Measurements from ENCODE around the gene ZBED2. TPM values are rescaled to one million over a fixed set of nuclear protein-coding genes. Genes with fewer than 3 reads are reported as not detected.

ZBED2 gene
- total and polyA plus RNA-seq, 2 donors (not counting 1 experiment from before 2014, with no cell fraction given): 0.06 TPM; not detected in 1

DNA sequence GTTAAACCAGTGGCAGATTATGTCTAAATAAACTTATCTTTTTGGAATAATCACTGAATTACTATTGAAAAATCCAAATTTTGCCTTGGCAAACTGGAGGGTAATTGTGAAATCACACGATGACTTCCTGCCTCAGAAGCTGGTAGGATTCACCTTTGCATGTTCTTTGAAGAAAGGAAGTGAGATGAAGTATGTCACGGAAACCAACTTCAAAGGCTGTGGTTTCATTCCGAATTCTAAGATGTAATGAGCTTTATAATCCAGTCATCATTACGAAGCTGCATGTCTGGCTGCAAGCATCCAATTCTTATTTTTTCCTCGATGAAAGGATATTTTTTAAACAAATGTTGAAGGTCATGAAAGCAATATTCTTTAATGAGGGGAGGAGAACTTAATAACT, 15.0 kb upstream of the ZBED2 start:
- DNase-seq (ENCODE audit: low read depth in 2 of 2): peak in 1 of 2 donors; percentile 59
- Histone ChIP-seq H3K27me3 (ENCODE audit: control insufficient read depth, insufficient read depth, low read length) (no peaks in the 10 kb centered on the region), H4K20me1 (ENCODE audit: control insufficient read depth, extremely low read depth, insufficient read depth, low read length) (no peaks in the 10 kb centered on the region), H3K4me1 (ENCODE audit: control insufficient read depth, extremely low read depth, insufficient read depth, low read length) (no peaks in the 10 kb centered on the region), H3K9ac (ENCODE audit: insufficient read depth, low read length) (no peak overlapping the region), H3K4me2 (ENCODE audit: extremely low read depth, insufficient read depth, low read length) (no peak overlapping the region), H3K9me3 (ENCODE audit: control insufficient read depth, insufficient read depth, low read depth, low read length) (no peaks in the 10 kb centered on the region), H2AFZ (ENCODE audit: low read length) (no peak overlapping the region), H3K27ac (ENCODE audit: insufficient read depth, low read length) (no peak overlapping the region), H3K79me2 (ENCODE audit: control insufficient read depth, insufficient read depth, low read length) (no peaks in the 10 kb centered on the region), H3K4me3 (replicated peaks in 1 of 4; ENCODE audit: control extremely low read depth in 1 of 4, insufficient read depth in 1 of 4, low read depth in 3 of 4, low read length in 4 of 4) (no peak overlapping the region), H3K36me3 (ENCODE audit: control insufficient read depth, insufficient read depth, low read length) (no peaks in the 10 kb centered on the region)
- TF ChIP-seq EZH2 (IDR thresholded peaks at IDR 0.05; ENCODE audit: low read length, missing control alignments): no peak
- TF ChIP-seq, protein P1, sequence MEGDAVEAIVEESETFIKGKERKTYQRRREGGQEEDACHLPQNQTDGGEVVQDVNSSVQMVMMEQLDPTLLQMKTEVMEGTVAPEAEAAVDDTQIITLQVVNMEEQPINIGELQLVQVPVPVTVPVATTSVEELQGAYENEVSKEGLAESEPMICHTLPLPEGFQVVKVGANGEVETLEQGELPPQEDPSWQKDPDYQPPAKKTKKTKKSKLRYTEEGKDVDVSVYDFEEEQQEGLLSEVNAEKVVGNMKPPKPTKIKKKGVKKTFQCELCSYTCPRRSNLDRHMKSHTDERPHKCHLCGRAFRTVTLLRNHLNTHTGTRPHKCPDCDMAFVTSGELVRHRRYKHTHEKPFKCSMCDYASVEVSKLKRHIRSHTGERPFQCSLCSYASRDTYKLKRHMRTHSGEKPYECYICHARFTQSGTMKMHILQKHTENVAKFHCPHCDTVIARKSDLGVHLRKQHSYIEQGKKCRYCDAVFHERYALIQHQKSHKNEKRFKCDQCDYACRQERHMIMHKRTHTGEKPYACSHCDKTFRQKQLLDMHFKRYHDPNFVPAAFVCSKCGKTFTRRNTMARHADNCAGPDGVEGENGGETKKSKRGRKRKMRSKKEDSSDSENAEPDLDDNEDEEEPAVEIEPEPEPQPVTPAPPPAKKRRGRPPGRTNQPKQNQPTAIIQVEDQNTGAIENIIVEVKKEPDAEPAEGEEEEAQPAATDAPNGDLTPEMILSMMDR (conservative IDR thresholded peaks at IDR 0.05 in 1 of 2, IDR thresholded peaks at IDR 0.05 in 1 of 2; ENCODE audit: low read depth in 1 of 2, low read length in 2 of 2): no peak

DNA sequence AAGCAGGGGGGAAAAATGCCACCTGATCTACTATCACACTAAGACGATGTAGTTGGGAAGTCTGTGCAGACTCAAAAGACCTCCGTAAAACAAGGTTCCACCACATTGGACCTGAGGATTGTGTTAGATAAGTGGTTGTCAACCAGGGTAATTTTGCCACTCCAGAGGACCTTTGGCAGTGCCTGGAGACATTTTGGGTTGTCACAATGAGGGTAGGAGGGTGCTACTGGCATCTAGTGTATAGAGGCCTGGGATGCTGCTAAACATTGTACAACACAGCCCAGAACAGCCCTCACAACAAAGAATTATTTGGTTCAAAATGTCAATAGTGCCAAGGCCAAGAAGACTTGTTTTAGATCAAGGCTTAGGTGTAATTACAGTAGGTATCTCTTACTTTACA, 14.6 kb upstream of the ZBED2 start:
- Histone ChIP-seq H3K9me3 (ENCODE audit: control insufficient read depth, insufficient read depth, low read depth, low read length) (no peaks in the 10 kb centered on the region), H3K79me2 (ENCODE audit: control insufficient read depth, insufficient read depth, low read length) (no peaks in the 10 kb centered on the region), H3K36me3 (ENCODE audit: control insufficient read depth, insufficient read depth, low read length) (no peaks in the 10 kb centered on the region), H3K27me3 (ENCODE audit: control insufficient read depth, insufficient read depth, low read length) (no peaks in the 10 kb centered on the region), H4K20me1 (ENCODE audit: control insufficient read depth, extremely low read depth, insufficient read depth, low read length) (no peaks in the 10 kb centered on the region), H3K27ac (ENCODE audit: insufficient read depth, low read length) (no peak overlapping the region), H3K4me3 (replicated peaks in 1 of 4; ENCODE audit: control extremely low read depth in 1 of 4, insufficient read depth in 1 of 4, low read depth in 3 of 4, low read length in 4 of 4) (no peak overlapping the region), H3K4me1 (ENCODE audit: control insufficient read depth, extremely low read depth, insufficient read depth, low read length) (no peaks in the 10 kb centered on the region), H3K9ac (ENCODE audit: insufficient read depth, low read length) (no peak overlapping the region), H3K4me2 (ENCODE audit: extremely low read depth, insufficient read depth, low read length) (no peak overlapping the region), H2AFZ (ENCODE audit: low read length) (no peak overlapping the region)
- no peak for DNase-seq (ENCODE audit: low read depth in 2 of 2)
- TF ChIP-seq, protein P1 (conservative IDR thresholded peaks at IDR 0.05 in 1 of 2, IDR thresholded peaks at IDR 0.05 in 1 of 2; ENCODE audit: low read depth in 1 of 2, low read length in 2 of 2): no peak
- no peak for TF ChIP-seq EZH2 (IDR thresholded peaks at IDR 0.05; ENCODE audit: low read length, missing control alignments)

DNA sequence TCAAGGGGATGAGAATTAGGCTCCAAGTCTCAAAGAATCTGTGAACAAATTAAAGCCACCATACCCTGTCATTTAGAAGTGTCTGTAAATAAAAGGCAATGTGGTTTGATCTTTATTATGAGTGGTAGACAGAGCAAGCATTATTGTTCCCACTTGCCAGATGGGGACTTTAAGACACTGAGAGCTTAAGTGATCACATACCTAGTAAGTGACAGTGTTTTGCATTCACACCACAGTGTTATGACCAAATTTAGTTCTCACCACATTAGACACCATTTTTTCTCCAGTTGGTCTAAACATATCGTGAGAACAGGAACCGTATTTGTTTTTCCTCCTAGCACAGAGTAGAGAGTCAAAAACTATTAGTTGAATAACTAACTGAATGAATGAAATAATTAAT, 13.2 kb upstream of the ZBED2 start:
- TF ChIP-seq, protein P1 (conservative IDR thresholded peaks at IDR 0.05 in 1 of 2, IDR thresholded peaks at IDR 0.05 in 1 of 2; ENCODE audit: low read depth in 1 of 2, low read length in 2 of 2): no peak
- no peak for TF ChIP-seq EZH2 (IDR thresholded peaks at IDR 0.05; ENCODE audit: low read length, missing control alignments)
- no peak overlapping the region for H3K4me2 ChIP-seq (ENCODE audit: extremely low read depth, insufficient read depth, low read length)
- H2AFZ ChIP-seq (ENCODE audit: low read length): no peak overlapping the region
- no peaks in the 10 kb centered on the region for H3K27me3 ChIP-seq (ENCODE audit: control insufficient read depth, insufficient read depth, low read length)
- no peaks in the 10 kb centered on the region for H3K4me1 ChIP-seq (ENCODE audit: control insufficient read depth, extremely low read depth, insufficient read depth, low read length)
- H3K9ac ChIP-seq (ENCODE audit: insufficient read depth, low read length): no peak overlapping the region
- no peaks in the 10 kb centered on the region for H4K20me1 ChIP-seq (ENCODE audit: control insufficient read depth, extremely low read depth, insufficient read depth, low read length)
- H3K36me3 ChIP-seq (ENCODE audit: control insufficient read depth, insufficient read depth, low read length): no peaks in the 10 kb centered on the region
- no peaks in the 10 kb centered on the region for H3K79me2 ChIP-seq (ENCODE audit: control insufficient read depth, insufficient read depth, low read length)
- H3K4me3 ChIP-seq (replicated peaks in 1 of 4; ENCODE audit: control extremely low read depth in 1 of 4, insufficient read depth in 1 of 4, low read depth in 3 of 4, low read length in 4 of 4): no peak overlapping the region
- DNase-seq (ENCODE audit: low read depth in 2 of 2): no peak
- H3K9me3 ChIP-seq (ENCODE audit: control insufficient read depth, insufficient read depth, low read depth, low read length): no peaks in the 10 kb centered on the region
- H3K27ac ChIP-seq (ENCODE audit: insufficient read depth, low read length): no peak overlapping the region
